ENCODE measurements around the gene MIPEP. TPM values are rescaled to one million over a fixed set of nuclear protein-coding genes. Genes with fewer than 3 reads are reported as not detected.

The MIPEP gene
- total RNA-seq, 1 experiment from 2014 or later: 39.7 TPM

GRCh38 chr13:23715762-23716235 lies 173.4 kb downstream of the MIPEP start:
- DNase-seq (ENCODE audit: low read depth): no peak

GRCh38 chr13:23715092-23715761 lies 174.0 kb downstream of the MIPEP start:
- no peak for DNase-seq (ENCODE audit: low read depth)

GRCh38 chr13:23714672-23715071 lies 174.5 kb downstream of the MIPEP start:
- DNase-seq (ENCODE audit: low read depth): no peak

GRCh38 chr13:23711355-23711754 lies 177.8 kb downstream of the MIPEP start:
- no peak for DNase-seq (ENCODE audit: low read depth)

- DNase-seq (ENCODE audit: low read depth): no peak
Measured at GRCh38 chr13:23710366-23710765, 178.8 kb downstream of the MIPEP start.

GRCh38 chr13:23709536-23709935 lies 179.7 kb downstream of the MIPEP start:
- DNase-seq (ENCODE audit: low read depth): peak; percentile 80

- DNase-seq (ENCODE audit: low read depth): no peak
Measured at GRCh38 chr13:23707674-23708073, 181.5 kb downstream of the MIPEP start.

- no peak for DNase-seq (ENCODE audit: low read depth)
Measured at GRCh38 chr13:23705583-23705982, 183.6 kb downstream of the MIPEP start.

- DNase-seq (ENCODE audit: low read depth): no peak
Measured at GRCh38 chr13:23703246-23703860, 185.8 kb downstream of the MIPEP start.

GRCh38 chr13:23701636-23702035 lies 187.6 kb downstream of the MIPEP start:
- DNase-seq (ENCODE audit: low read depth): peak; percentile 100

GRCh38 chr13:23701186-23701585 lies 188.0 kb downstream of the MIPEP start:
- no peak for DNase-seq (ENCODE audit: low read depth)

GRCh38 chr13:23699271-23699670 lies 189.9 kb downstream of the MIPEP start:
- no peak for DNase-seq (ENCODE audit: low read depth)

GRCh38 chr13:23697772-23698313 lies 191.4 kb downstream of the MIPEP start:
- DNase-seq (ENCODE audit: low read depth): no peak

- no peak for DNase-seq (ENCODE audit: low read depth)
Measured at GRCh38 chr13:23696610-23697009, 192.6 kb downstream of the MIPEP start.

- no peak for DNase-seq (ENCODE audit: low read depth)
Measured at GRCh38 chr13:23695711-23696464, 193.3 kb downstream of the MIPEP start.

- DNase-seq (ENCODE audit: low read depth): no peak
Measured at GRCh38 chr13:23695196-23695595, 194.0 kb downstream of the MIPEP start.

GRCh38 chr13:23692816-23693215 lies 196.4 kb downstream of the MIPEP start:
- DNase-seq (ENCODE audit: low read depth): no peak

- no peak for DNase-seq (ENCODE audit: low read depth)
Measured at GRCh38 chr13:23690668-23691067, 198.5 kb downstream of the MIPEP start.

- no peak for DNase-seq (ENCODE audit: low read depth)
Measured at GRCh38 chr13:23688336-23688735, 200.9 kb downstream of the MIPEP start.

- DNase-seq (ENCODE audit: low read depth): no peak
Measured at GRCh38 chr13:23687614-23688013, 201.6 kb downstream of the MIPEP start.

GRCh38 chr13:23686948-23687347 lies 202.3 kb downstream of the MIPEP start:
- no peak for DNase-seq (ENCODE audit: low read depth)

GRCh38 chr13:23685416-23685815 lies 203.8 kb downstream of the MIPEP start:
- DNase-seq (ENCODE audit: low read depth): no peak
